Inferior parietal cortex (tissue), 1 donor: ENCODE measurements around the gene RESF1.

Experiments used
- DNase-seq: peaks from one replicate; pipeline ENCODE4 v3.0.0-alpha.2; 2016; ENCODE audit errors: extremely low spot score

RESF1 gene

GRCh38 chr12:31958569-31959160, 550 bp upstream of the RESF1 start:
- peak; percentile 23 for DNase-seq

DNA sequence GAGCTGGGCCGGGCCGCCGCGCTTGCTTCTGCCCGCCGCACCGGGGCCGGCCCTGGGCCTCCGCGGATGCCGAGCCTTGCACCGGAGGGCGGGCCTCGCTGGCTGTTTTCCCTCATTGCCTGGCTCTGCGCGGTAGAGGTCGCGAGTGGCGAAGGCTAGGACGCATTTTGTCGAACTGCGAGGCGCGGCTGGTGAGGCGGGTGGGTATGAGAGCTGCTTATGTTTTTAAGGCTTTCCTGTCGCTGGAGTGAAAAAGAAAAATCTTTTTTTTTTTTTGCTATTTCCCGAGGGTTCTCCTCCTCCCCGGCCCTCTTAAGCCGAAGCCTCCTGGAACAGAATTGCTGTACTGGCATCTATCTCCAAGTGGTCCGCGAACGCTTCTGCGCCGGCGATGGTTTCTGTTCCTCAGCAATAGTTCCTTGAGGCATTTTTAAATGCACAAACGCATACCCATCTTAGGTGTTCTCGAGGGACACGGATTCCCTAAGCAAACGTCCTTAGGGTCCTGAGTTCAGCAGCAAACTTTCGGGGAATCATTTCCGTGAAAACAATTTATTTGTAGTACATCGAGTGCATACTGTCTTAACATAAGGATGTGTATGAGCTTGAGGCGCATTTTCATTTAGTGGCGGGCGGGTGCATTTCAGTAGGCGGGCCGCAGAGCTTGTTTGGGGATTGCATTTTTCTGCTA, 631 bp downstream of the RESF1 start:
- peak; percentile 64 for DNase-seq

- no peak for DNase-seq
Measured at GRCh38 chr12:31961137-31961536, 1.9 kb downstream of the RESF1 start.

- no peak for DNase-seq
Measured at GRCh38 chr12:31962076-31962475, 2.9 kb downstream of the RESF1 start.

DNA sequence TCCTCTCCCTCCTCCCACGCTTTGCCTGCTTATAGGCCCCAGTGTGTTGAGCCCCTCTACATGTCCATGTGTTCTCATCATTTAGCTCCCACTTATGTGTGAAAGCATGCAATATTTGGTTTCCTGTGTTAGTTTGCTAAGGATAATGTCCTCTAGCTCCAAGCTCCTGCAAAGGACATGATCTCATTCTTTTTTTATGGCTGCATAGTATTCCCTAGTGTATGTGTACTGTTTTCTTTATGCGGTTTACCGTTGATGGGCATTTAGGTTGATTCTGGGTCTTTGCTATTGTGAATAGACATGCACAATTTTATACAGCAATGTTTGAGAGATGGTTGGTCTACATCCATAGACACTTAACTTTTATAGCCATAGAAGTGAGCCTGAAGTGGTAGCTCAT, 5.1 kb downstream of the RESF1 start:
- no peak for DNase-seq

DNA sequence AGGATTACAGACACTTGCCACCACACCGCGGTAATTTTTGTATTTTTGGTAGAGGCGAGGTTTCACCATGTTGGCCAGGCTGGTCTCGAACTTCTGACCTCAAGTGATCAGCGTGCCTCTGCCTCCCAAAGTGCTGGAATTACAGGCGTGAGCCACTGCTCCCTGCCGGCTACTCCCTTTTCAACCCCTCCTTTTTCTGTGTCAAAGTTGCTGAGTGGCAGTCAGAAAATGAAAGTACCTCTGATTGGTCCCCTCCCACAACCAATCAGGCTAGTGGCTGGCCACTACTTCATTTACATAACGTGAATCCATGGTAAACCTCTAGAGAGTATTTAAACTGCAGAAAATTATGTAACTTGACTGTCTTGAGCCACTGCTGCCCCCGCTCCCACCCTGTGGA, 5.9 kb downstream of the RESF1 start:
- DNase-seq = no peak

- DNase-seq = no peak
Measured at GRCh38 chr12:31966558-31967205, 7.5 kb downstream of the RESF1 start.

DNA sequence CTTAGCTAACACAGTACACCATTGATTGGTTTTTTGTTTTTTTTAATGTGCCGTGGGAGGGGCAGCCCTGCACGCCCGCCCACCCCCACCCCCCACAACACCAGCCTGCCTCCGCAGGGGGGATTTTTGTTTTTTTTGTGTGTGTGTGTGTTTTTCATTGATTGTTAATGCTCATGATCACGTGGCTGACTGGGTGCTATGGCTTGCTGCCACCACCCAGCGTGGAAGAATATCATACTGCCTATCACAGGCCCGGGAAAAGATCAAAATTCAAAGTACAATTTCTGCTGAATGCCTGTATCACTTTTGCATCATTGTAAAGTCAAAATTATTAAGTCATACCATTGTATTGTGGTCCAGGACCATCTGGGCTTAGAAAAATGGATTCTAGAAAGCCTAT, 8.3 kb downstream of the RESF1 start:
- no peak for DNase-seq

DNA sequence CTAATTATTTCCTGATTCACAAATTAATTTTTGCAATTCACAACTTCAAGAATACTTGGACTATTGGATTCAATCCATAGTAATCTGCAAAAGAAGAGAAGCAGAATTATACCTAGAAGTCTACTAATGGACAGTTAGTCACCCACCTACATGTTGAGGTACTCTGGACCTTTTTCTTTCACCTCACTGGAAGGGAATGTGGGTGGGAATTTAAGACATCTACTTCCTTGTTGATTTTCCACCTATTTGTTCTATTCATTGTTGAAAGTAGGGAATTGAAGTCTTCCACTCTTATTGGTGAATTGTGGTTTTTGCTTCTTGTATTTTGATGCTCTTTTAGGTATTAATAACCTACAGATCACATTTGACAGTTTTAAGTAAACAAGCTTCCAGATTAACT, 11.0 kb downstream of the RESF1 start:
- no peak for DNase-seq

- no peak for DNase-seq
Measured at GRCh38 chr12:31973818-31974217, 14.6 kb downstream of the RESF1 start.

GRCh38 chr12:31974673-31975072, 15.5 kb downstream of the RESF1 start:
- DNase-seq = no peak

- no peak for DNase-seq
Measured at GRCh38 chr12:31984806-31985591, 25.8 kb downstream of the RESF1 start.

DNA sequence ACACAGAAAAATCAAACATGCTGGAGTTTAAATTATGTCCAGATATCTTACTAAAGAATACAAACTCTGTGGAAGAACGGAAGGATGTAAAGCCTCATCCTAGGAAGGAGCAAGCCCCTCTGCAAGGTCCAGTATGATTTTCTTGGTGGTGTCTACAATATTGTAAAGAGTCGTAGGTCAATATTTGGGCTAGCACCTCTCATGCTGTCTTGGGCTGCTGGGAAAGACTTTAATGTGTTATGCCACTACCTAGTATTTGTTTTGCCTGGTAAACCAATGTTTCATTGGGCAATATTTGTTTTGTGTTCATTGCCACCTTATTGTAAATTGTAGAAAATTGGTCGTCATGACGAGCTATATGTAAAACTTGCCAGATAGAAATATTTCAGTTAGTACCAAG, 26.6 kb downstream of the RESF1 start:
- DNase-seq = no peak

GRCh38 chr12:31989571-31990362, 30.6 kb downstream of the RESF1 start:
- DNase-seq = no peak

DNA sequence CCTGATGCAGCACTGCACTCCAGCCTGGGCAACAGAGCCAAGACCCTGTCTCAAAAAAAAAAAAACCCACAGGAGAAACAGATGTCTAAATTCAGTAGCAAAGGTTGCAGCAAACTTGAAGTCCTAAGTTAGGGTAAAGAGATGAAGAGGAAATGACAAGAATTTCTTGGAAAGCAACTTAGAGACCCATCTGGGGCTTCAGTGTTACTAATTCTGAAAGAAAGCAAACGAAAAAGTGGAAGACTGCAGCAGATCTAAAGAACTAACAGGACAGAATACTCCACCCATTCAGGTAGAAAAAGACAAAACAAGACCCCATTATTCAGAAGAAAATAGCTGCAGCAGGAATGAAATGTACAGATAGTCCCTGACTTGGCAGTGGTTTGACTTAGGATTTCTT, 31.9 kb downstream of the RESF1 start:
- no peak for DNase-seq

GRCh38 chr12:31991815-31992214, 32.6 kb downstream of the RESF1 start:
- no peak for DNase-seq

GRCh38 chr12:31999692-32000091, 40.5 kb downstream of the RESF1 start:
- no peak for DNase-seq

DNA sequence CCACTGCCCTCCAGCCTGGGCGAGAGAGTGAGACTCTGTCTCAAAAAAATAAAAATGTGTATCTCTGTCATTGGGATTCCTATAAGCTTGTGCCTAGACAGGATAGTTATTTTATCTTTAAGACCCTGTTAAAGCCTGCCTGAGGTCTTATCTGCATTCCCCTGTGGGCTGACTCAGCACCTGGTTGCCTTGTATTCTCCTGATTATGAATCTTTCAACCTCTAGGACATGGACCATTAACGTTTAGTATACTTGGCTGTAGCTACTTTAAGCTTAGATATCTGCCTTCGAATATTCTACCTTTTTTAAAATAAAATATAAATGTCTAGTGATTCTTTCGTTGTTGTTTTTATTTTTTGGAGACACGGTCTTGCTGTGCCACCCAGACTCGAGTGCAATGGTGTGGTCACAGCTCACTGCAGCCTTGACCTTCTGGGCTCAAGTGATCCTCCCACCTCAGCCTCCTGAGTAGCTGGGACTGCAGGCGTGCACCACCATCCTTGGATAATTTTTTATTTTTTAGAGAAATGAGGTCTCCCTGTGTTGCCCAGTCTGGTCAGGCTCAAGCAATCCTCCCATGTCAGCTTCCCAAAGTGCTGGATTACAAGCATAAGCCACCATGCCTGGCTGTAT, 41.3 kb downstream of the RESF1 start:
- no peak for DNase-seq

- no peak for DNase-seq
Measured at GRCh38 chr12:32002848-32003493, 43.8 kb downstream of the RESF1 start.

GRCh38 chr12:32003654-32004053, 44.4 kb downstream of the RESF1 start:
- no peak for DNase-seq
